Calu3 (cell line): ENCODE data around the gene ZNF737. TPM values are rescaled to one million over a fixed set of nuclear protein-coding genes. Genes with fewer than 3 reads are reported as not detected.

ENCODE experiments used
- BruUV-seq: library from RNA; stranded (reverse); fragments of 400-500 nt; replicated peaks from 2 replicates; lab custom pipeline; 2021; lab: Mats Ljungman, UMichigan
- CTCF ChIA-PET: fragments of 300-600 bp; sonication (Branson Sonifier 250); formaldehyde crosslinking; loops from one replicate; lab custom pipeline; 2022; ENCODE audit warnings: antibody characterized with exemption; lab: Charles Lee
- DNase-seq: peaks from one replicate; pipeline ENCODE4 v3.0.0; 2022
- H3K27ac Mint-ChIP-seq: one replicate; pipeline ENCODE4 v1.8.0; 2022; ENCODE audit warnings: mixed read lengths; ENCODE audit not compliant: unreplicated experiment
- H3K27me3 Mint-ChIP-seq: one replicate; pipeline ENCODE4 v1.8.0; 2022; ENCODE audit warnings: mixed read lengths; ENCODE audit not compliant: unreplicated experiment
- H3K36me3 Mint-ChIP-seq: one replicate; pipeline ENCODE4 v1.8.0; 2022; ENCODE audit warnings: mild to moderate bottlenecking, moderate library complexity, mixed read lengths; ENCODE audit not compliant: insufficient read depth, unreplicated experiment
- H3K4me1 Mint-ChIP-seq: one replicate; pipeline ENCODE4 v1.8.0; 2022; ENCODE audit warnings: mild to moderate bottlenecking, low read depth, mixed read lengths; ENCODE audit not compliant: unreplicated experiment
- H3K4me3 Mint-ChIP-seq: one replicate; pipeline ENCODE4 v1.8.0; 2022; ENCODE audit warnings: mild to moderate bottlenecking, low read depth, moderate library complexity, mixed read lengths; ENCODE audit not compliant: unreplicated experiment
- H3K9me3 Mint-ChIP-seq: one replicate; pipeline ENCODE4 v1.8.0; 2022; ENCODE audit warnings: low read depth, mixed read lengths; ENCODE audit not compliant: unreplicated experiment
- CTCF ChIP-seq: fragments of 200-600 bp; IDR thresholded peaks from one replicate; pipeline ENCODE4 v1.8.0; 2022; ENCODE audit warnings: antibody characterized with exemption; ENCODE audit not compliant: unreplicated experiment
- intact Hi-C: fragments of 100-400 bp; cut with micrococcal nuclease; formaldehyde crosslinking; loops from one replicate; pipeline ENCODE4 v1.10.0; 2022; ENCODE audit not compliant: unreplicated experiment
- total RNA-seq: library from RNA; stranded (reverse); gene quantifications from 2 replicates; pipeline ENCODE4 v1.2.3, GENCODE V29; 2022

The ZNF737 gene
- total RNA-seq, 1 experiment from 2014 or later, result 4.4 TPM

- DNase-seq, result no peak
- intact Hi-C loops, result no loop called here
- CTCF ChIA-PET, result no interaction called here
- no TSS peak for BruUV-seq
- TF ChIP-seq CTCF, result no peak
- Mint-ChIP-seq H3K27ac (no peak overlapping the region), H3K27me3 (no peaks in the 10 kb centered on the region), H3K4me3 (no peak overlapping the region), H3K36me3 (no peaks in the 10 kb centered on the region), H3K9me3 (peaks cover 9% of the 10 kb centered on the region), H3K4me1 (no peaks in the 10 kb centered on the region)
Measured at GRCh38 chr19:20513189-20513904, 52.2 kb downstream of the ZNF737 start.

- BruUV-seq, result no TSS peak
- Mint-ChIP-seq H3K36me3 (no peaks in the 10 kb centered on the region), H3K4me3 (no peak overlapping the region), H3K27ac (no peak overlapping the region), H3K9me3 (peaks cover 15% of the 10 kb centered on the region), H3K27me3 (no peaks in the 10 kb centered on the region), H3K4me1 (no peaks in the 10 kb centered on the region)
- CTCF ChIA-PET, result no interaction called here
- intact Hi-C loops, result no loop called here
- TF ChIP-seq CTCF, result no peak
- no peak for DNase-seq
Measured at GRCh38 chr19:20503476-20503875, 62.1 kb downstream of the ZNF737 start.

Other genes with a start within 250 kb of the ZNF737 start
- gene ZNF626, start 95.8 kb upstream of the ZNF737 start, total RNA-seq, result not detected in 2 replicates
- 5.1 and 5.5 TPM in 2 replicates for gene ZNF66, start 210.5 kb upstream of the ZNF737 start, total RNA-seq